HG02885 (cell line): Measurements from ENCODE around the gene CHRM4.

Experiments used
- ATAC-seq: cut with Tn5 transposase; IDR thresholded peaks from one replicate; pipeline ENCODE4 v1.9.1; 2021; ENCODE audit warnings: mild to moderate bottlenecking; ENCODE audit not compliant: unreplicated experiment, poor library complexity

CHRM4 gene

DNA sequence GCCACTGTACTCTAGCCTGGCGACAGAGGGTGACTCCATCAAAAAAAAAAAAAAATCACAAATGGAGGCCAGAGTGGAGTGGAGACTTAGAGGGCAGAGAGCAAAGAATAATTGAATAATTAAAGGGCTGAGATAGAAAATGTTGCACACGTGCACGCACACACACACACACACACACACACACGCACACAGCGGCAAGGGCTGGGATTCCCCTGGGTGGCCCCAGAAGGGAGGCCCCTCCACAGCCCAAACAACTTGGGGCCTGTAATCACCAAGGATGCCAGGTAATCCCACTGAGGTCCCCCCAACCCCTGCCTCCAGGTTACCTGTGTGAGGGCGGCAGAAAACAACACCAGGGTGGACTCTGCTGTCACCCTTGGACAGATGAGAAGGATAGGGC lies 56.3 kb downstream of the CHRM4 start:
- no peak for ATAC-seq

DNA sequence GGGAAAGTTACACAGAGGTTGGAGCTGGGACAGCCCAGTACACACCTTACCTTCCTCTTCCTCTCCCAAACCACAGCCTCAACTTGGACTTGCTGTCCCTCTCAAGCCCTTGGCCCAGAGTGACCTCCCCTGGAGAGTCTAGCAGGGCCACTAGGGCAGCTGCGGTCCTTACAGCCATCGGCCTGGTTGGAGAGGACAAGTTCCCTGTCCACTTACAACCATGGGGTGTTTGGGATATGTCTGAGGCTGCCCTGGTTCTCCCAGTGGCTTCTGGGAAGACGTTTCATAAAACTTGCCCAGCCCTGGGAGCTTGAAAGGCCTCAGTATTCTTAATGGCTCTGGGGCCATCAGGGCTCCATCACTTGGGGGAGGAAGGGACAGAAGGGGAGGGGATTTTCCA lies 57.4 kb downstream of the CHRM4 start:
- ATAC-seq = no peak
